Testis (tissue), 3 donors: ENCODE results near the gene CORO2B. TPM values are rescaled to one million over a fixed set of nuclear protein-coding genes. Genes with fewer than 3 reads are reported as not detected.

Experiments used
- DNase-seq: peaks from one replicate; pipeline ENCODE4 v3.0.0-alpha.2; 2019
- H3K27ac ChIP-seq, 2 donors: fragments of 200-600 bp; sonication (generic); one replicate each; pipeline ENCODE4 v1.5.1; 2019
- H3K27me3 ChIP-seq: fragments of 200-600 bp; sonication (generic); one replicate; pipeline ENCODE4 v1.5.1; 2019
- H3K36me3 ChIP-seq: fragments of 200-600 bp; sonication (generic); one replicate; pipeline ENCODE4 v1.5.1; 2017; ENCODE audit warnings: low read depth; ENCODE audit errors: missing control alignments
- H3K4me1 ChIP-seq: fragments of 200-600 bp; sonication (generic); one replicate; pipeline ENCODE4 v1.5.1; 2019
- H3K4me3 ChIP-seq, 2 donors: fragments of 200-600 bp; sonication (generic); one replicate each; pipeline ENCODE4 v1.5.1; 2017 to 2019
- H3K9me3 ChIP-seq: fragments of 200-600 bp; sonication (generic); one replicate; pipeline ENCODE4 v1.5.1; 2017
- CTCF ChIP-seq, 3 experiments: fragments of 450-650 bp in 2 of 3; fragments of 200-600 bp in 1 of 3; sonication (generic) in 1 of 3; IDR thresholded peaks; one replicate each; pipeline ENCODE4 v1.5.1; 2016 to 2019; ENCODE audit warnings: antibody characterized with exemption in 3 of 3, mild to moderate bottlenecking in 2 of 3, moderate library complexity in 1 of 3
- POLR2A ChIP-seq: fragments of 450-650 bp; IDR thresholded peaks from one replicate; pipeline ENCODE4 v1.6.1; 2017; ENCODE audit warnings: antibody characterized with exemption, mild to moderate bottlenecking, moderate library complexity
- WGBS, 2 donors: methylation state at CpG; one replicate each; pipeline ENCODE4 v1.1.5; 2018; 5-methylcytosine and 5-hydroxymethylcytosine counted together
- intact Hi-C: fragments of 100-400 bp; cut with DNase I; formaldehyde crosslinking; loops from one replicate; pipeline ENCODE4 v1.15.1; 2023; ENCODE audit warnings: low total_unique reads
- polyA plus RNA-seq: library from polyadenylated mRNA; stranded (reverse); fragments of 350-450 nt; fragmentation: Illumina TruSeq; extraction: RNeasy Lipid Tissue Mini Kit (QIAGEN cat#74804); gene quantifications from one replicate; pipeline ENCODE4 v1.2.3, GENCODE V29; 2014; ENCODE audit warnings: low read depth, low replicate concordance; ENCODE audit not compliant: insufficient read depth
- total RNA-seq, 2 donors: library from RNA; depleted of rRNA; stranded (reverse); fragments of >200 nt; gene quantifications; one replicate each; pipeline ENCODE4 v1.2.3, GENCODE V29; 2016

CORO2B gene
- total and polyA plus RNA-seq, 3 donors from 2014 or later = 1.4 to 4.3 (median 2.2) TPM

DNA sequence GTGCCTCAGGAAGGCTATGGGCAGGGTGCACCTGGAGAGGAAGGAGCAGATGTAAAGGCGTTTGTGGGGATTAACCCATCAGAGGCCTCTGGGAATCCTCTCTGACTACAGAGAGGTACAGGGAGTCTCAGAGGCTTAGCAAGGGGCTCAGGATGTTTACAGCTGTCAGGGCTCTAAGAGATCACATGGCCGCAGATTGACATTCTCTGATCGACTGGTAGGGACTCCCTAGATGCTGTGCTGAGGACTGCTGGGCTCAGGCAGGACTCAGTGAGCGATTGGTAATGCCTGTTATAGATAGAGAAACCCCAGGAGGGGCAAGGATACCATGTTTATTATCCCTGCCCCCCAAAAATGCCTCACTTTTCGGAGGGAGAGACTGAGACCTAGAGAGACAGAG, 103.5 kb downstream of the CORO2B start:
- intact Hi-C loops = no loop called here
- Histone ChIP-seq H3K27me3 (no peaks in the 10 kb centered on the region), H3K4me3 (no peak overlapping the region), H3K36me3 (no peaks in the 10 kb centered on the region), H3K27ac (no peak overlapping the region), H3K4me1 (no peaks in the 10 kb centered on the region), H3K9me3 (no peaks in the 10 kb centered on the region)
- 85 to 91% methylated on average over 5 of the region's 5 CpGs for WGBS, 2 donors
- no peak for TF ChIP-seq POLR2A
- no peak for TF ChIP-seq CTCF (IDR thresholded peaks at IDR 0.05)
- DNase-seq = no peak

- DNase-seq = no peak
- no peaks in the 10 kb centered on the region for H3K36me3 ChIP-seq
- H3K4me1 ChIP-seq = no peaks in the 10 kb centered on the region
- H3K9me3 ChIP-seq = no peaks in the 10 kb centered on the region
- H3K27ac ChIP-seq = no peak overlapping the region
- intact Hi-C loops = no loop called here
- TF ChIP-seq CTCF (IDR thresholded peaks at IDR 0.05) (no peak), POLR2A (no peak)
- H3K27me3 ChIP-seq = no peaks in the 10 kb centered on the region
- no peak overlapping the region for H3K4me3 ChIP-seq
- 86 to 96% methylated on average over 8 of the region's 8 CpGs for WGBS, 2 donors
These were observed 104.2 kb downstream of the CORO2B start for GRCh38 chr15:68683026-68683425.

GRCh38 chr15:68683551-68683950, 104.8 kb downstream of the CORO2B start:
- Histone ChIP-seq H3K27ac (no peak overlapping the region), H3K36me3 (no peaks in the 10 kb centered on the region), H3K4me3 (no peak overlapping the region), H3K27me3 (no peaks in the 10 kb centered on the region), H3K4me1 (no peaks in the 10 kb centered on the region), H3K9me3 (no peaks in the 10 kb centered on the region)
- 81 to 82% methylated on average over 2 of the region's 2 CpGs for WGBS, 2 donors
- DNase-seq = no peak
- no peak for TF ChIP-seq POLR2A
- no peak for TF ChIP-seq CTCF (IDR thresholded peaks at IDR 0.05)
- intact Hi-C loops = no loop called here

DNA sequence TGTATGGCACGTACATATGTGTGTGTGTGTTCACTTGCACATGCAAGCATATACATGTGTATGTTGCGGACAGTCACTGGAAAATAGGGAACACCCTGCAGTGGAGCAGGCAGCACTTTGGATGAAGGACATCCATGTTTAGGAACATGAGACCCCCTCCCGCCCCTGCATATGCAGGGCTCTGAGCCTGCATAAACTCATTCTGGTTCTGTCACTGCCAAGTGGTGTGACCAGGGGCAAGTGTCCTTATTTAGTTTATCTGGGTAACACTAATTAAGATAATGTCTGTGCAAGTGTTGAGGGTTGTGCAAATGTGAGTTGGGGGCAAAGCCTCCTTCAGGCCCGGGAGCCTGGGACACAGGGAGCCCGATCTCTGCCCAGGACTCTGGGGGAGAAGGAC, 105.7 kb downstream of the CORO2B start:
- intact Hi-C loops = no loop called here
- no peaks in the 10 kb centered on the region for H3K27me3 ChIP-seq
- 76 to 78% methylated on average over 5 of the region's 5 CpGs for WGBS, 2 donors
- TF ChIP-seq POLR2A = no peak
- TF ChIP-seq CTCF (IDR thresholded peaks at IDR 0.05) = no peak
- DNase-seq = no peak
- no peaks in the 10 kb centered on the region for H3K9me3 ChIP-seq
- H3K36me3 ChIP-seq = no peaks in the 10 kb centered on the region
- no peaks in the 10 kb centered on the region for H3K4me1 ChIP-seq
- no peak overlapping the region for H3K27ac ChIP-seq
- H3K4me3 ChIP-seq = no peak overlapping the region

DNA sequence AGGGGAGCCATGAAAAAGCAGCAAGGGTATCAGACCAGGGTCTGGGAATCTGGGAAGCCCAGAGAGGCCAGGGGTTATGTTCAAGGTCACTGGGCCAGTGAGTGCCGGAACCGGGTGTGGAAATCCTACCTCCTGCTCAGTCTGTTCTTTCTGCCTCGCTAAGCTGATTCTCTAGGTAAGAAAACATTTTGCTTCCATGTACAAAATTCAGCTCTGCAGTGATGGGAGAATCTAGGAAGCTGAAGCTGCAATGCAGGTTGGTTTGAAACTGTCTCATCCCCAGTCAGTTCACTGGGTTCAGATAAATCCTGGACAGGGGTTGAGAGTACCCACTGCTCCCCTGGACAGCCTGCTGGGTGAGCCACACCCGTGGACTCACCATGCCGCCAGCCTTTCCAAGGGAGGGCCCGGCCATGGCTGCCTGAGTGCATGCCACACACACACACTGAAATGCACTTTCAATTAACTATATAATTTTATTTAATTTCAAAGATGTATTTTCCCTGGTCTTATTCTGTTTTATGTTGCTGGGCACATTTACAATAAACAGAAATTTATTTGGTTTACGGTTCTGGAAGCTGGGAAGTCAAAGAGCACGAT, 108.4 kb downstream of the CORO2B start:
- H3K27me3 ChIP-seq = no peaks in the 10 kb centered on the region
- no peak overlapping the region for H3K4me3 ChIP-seq
- no peak overlapping the region for H3K27ac ChIP-seq
- no peaks in the 10 kb centered on the region for H3K9me3 ChIP-seq
- intact Hi-C loops = no loop called here
- TF ChIP-seq POLR2A (no peak), CTCF (IDR thresholded peaks at IDR 0.05) (no peak)
- H3K36me3 ChIP-seq = no peaks in the 10 kb centered on the region
- 69 to 75% methylated on average over 8 of the region's 8 CpGs for WGBS, 2 donors
- H3K4me1 ChIP-seq = no peaks in the 10 kb centered on the region
- no peak for DNase-seq
